Calu3 (cell line): Measurements from ENCODE around the gene LDLRAD3. TPM values are rescaled to one million over a fixed set of nuclear protein-coding genes. Genes with fewer than 3 reads are reported as not detected.

Experiments used
- BruUV-seq: library from RNA; stranded (reverse); fragments of 400-500 nt; replicated peaks from 2 replicates; lab custom pipeline; 2021; lab: Mats Ljungman, UMichigan
- CTCF ChIA-PET: fragments of 300-600 bp; sonication (Branson Sonifier 250); formaldehyde crosslinking; loops from one replicate; lab custom pipeline; 2022; ENCODE audit warnings: antibody characterized with exemption; lab: Charles Lee
- DNase-seq: peaks from one replicate; pipeline ENCODE4 v3.0.0; 2022
- H3K27ac Mint-ChIP-seq: one replicate; pipeline ENCODE4 v1.8.0; 2022; ENCODE audit warnings: mixed read lengths; ENCODE audit not compliant: unreplicated experiment
- H3K27me3 Mint-ChIP-seq: one replicate; pipeline ENCODE4 v1.8.0; 2022; ENCODE audit warnings: mixed read lengths; ENCODE audit not compliant: unreplicated experiment
- H3K36me3 Mint-ChIP-seq: one replicate; pipeline ENCODE4 v1.8.0; 2022; ENCODE audit warnings: mild to moderate bottlenecking, moderate library complexity, mixed read lengths; ENCODE audit not compliant: insufficient read depth, unreplicated experiment
- H3K4me1 Mint-ChIP-seq: one replicate; pipeline ENCODE4 v1.8.0; 2022; ENCODE audit warnings: mild to moderate bottlenecking, low read depth, mixed read lengths; ENCODE audit not compliant: unreplicated experiment
- H3K4me3 Mint-ChIP-seq: one replicate; pipeline ENCODE4 v1.8.0; 2022; ENCODE audit warnings: mild to moderate bottlenecking, low read depth, moderate library complexity, mixed read lengths; ENCODE audit not compliant: unreplicated experiment
- H3K9me3 Mint-ChIP-seq: one replicate; pipeline ENCODE4 v1.8.0; 2022; ENCODE audit warnings: low read depth, mixed read lengths; ENCODE audit not compliant: unreplicated experiment
- CTCF ChIP-seq: fragments of 200-600 bp; IDR thresholded peaks from one replicate; pipeline ENCODE4 v1.8.0; 2022; ENCODE audit warnings: antibody characterized with exemption; ENCODE audit not compliant: unreplicated experiment
- intact Hi-C: fragments of 100-400 bp; cut with micrococcal nuclease; formaldehyde crosslinking; loops from one replicate; pipeline ENCODE4 v1.10.0; 2022; ENCODE audit not compliant: unreplicated experiment
- total RNA-seq: library from RNA; stranded (reverse); gene quantifications from 2 replicates; pipeline ENCODE4 v1.2.3, GENCODE V29; 2022

The LDLRAD3 gene
- total RNA-seq, 1 experiment from 2014 or later: 16.2 TPM

GRCh38 chr11:36000616-36001190, 56.8 kb downstream of the LDLRAD3 start:
- Mint-ChIP-seq H3K4me1 (peaks cover 10% of the 10 kb centered on the region), H3K27me3 (no peaks in the 10 kb centered on the region), H3K36me3 (no peaks in the 10 kb centered on the region), H3K4me3 (no peak overlapping the region), H3K9me3 (peaks cover 7% of the 10 kb centered on the region), H3K27ac (no peak overlapping the region)
- peak; percentile 10 for DNase-seq
- no TSS peak for BruUV-seq
- CTCF ChIA-PET: no interaction called here
- TF ChIP-seq CTCF: no peak
- intact Hi-C loops: no loop called here

GRCh38 chr11:36002196-36002595, 58.3 kb downstream of the LDLRAD3 start:
- peaks cover 7% of the 10 kb centered on the region for H3K9me3 Mint-ChIP-seq
- no peaks in the 10 kb centered on the region for H3K36me3 Mint-ChIP-seq
- intact Hi-C loops: no loop called here
- BruUV-seq: no TSS peak
- H3K4me3 Mint-ChIP-seq: no peak overlapping the region
- no peak for DNase-seq
- TF ChIP-seq CTCF: no peak
- no peaks in the 10 kb centered on the region for H3K27me3 Mint-ChIP-seq
- peaks cover 10% of the 10 kb centered on the region for H3K4me1 Mint-ChIP-seq
- CTCF ChIA-PET: no interaction called here
- H3K27ac Mint-ChIP-seq: no peak overlapping the region

- no TSS peak for BruUV-seq
- Mint-ChIP-seq H3K4me3 (no peak overlapping the region), H3K4me1 (peaks cover 10% of the 10 kb centered on the region), H3K27ac (no peak overlapping the region), H3K9me3 (peaks cover 7% of the 10 kb centered on the region), H3K36me3 (no peaks in the 10 kb centered on the region), H3K27me3 (no peaks in the 10 kb centered on the region)
- intact Hi-C loops: no loop called here
- CTCF ChIA-PET: no interaction called here
- TF ChIP-seq CTCF: no peak
- DNase-seq: no peak
Measured at GRCh38 chr11:36002796-36003195, 58.9 kb downstream of the LDLRAD3 start.

GRCh38 chr11:36006556-36006955, 62.7 kb downstream of the LDLRAD3 start:
- no peak overlapping the region for H3K27ac Mint-ChIP-seq
- H3K36me3 Mint-ChIP-seq: no peaks in the 10 kb centered on the region
- H3K4me1 Mint-ChIP-seq: peaks cover 24% of the 10 kb centered on the region
- no peak for DNase-seq
- no peak overlapping the region for H3K4me3 Mint-ChIP-seq
- no TSS peak for BruUV-seq
- TF ChIP-seq CTCF: no peak
- intact Hi-C loops: no loop called here
- CTCF ChIA-PET: no interaction called here
- H3K9me3 Mint-ChIP-seq: peaks cover 7% of the 10 kb centered on the region
- H3K27me3 Mint-ChIP-seq: no peaks in the 10 kb centered on the region
